Measurements from ENCODE around the gene SIPA1L3.

SIPA1L3 gene

GRCh38 chr19:38162094-38162493 is 255.1 kb downstream of the SIPA1L3 start:
- no peak for DNase-seq (ENCODE audit: low read depth)
- H3K4me3 ChIP-seq (ENCODE audit: control insufficient read depth, low read depth, low read length): no peak overlapping the region
- no peak for TF ChIP-seq CTCF (conservative IDR thresholded peaks at IDR 0.05; ENCODE audit: control insufficient read depth, insufficient read depth, low read depth, low read length)

GRCh38 chr19:38162632-38163031 is 255.6 kb downstream of the SIPA1L3 start:
- TF ChIP-seq CTCF (conservative IDR thresholded peaks at IDR 0.05; ENCODE audit: control insufficient read depth, insufficient read depth, low read depth, low read length): no peak
- no peak overlapping the region for H3K4me3 ChIP-seq (ENCODE audit: control insufficient read depth, low read depth, low read length)
- DNase-seq (ENCODE audit: low read depth): no peak

- no peak overlapping the region for H3K4me3 ChIP-seq (ENCODE audit: control insufficient read depth, low read depth, low read length)
- TF ChIP-seq CTCF (conservative IDR thresholded peaks at IDR 0.05; ENCODE audit: control insufficient read depth, insufficient read depth, low read depth, low read length): no peak
- DNase-seq (ENCODE audit: low read depth): no peak
Measured at GRCh38 chr19:38163419-38164290, 256.6 kb downstream of the SIPA1L3 start.

GRCh38 chr19:38164526-38164925 is 257.5 kb downstream of the SIPA1L3 start:
- TF ChIP-seq CTCF (conservative IDR thresholded peaks at IDR 0.05; ENCODE audit: control insufficient read depth, insufficient read depth, low read depth, low read length): no peak
- no peak overlapping the region for H3K4me3 ChIP-seq (ENCODE audit: control insufficient read depth, low read depth, low read length)
- no peak for DNase-seq (ENCODE audit: low read depth)

GRCh38 chr19:38165335-38165734 is 258.3 kb downstream of the SIPA1L3 start:
- DNase-seq (ENCODE audit: low read depth): no peak
- no peak overlapping the region for H3K4me3 ChIP-seq (ENCODE audit: control insufficient read depth, low read depth, low read length)
- TF ChIP-seq CTCF (conservative IDR thresholded peaks at IDR 0.05; ENCODE audit: control insufficient read depth, insufficient read depth, low read depth, low read length): no peak

- TF ChIP-seq CTCF (conservative IDR thresholded peaks at IDR 0.05; ENCODE audit: control insufficient read depth, insufficient read depth, low read depth, low read length): no peak
- no peak for DNase-seq (ENCODE audit: low read depth)
- no peak overlapping the region for H3K4me3 ChIP-seq (ENCODE audit: control insufficient read depth, low read depth, low read length)
Measured at GRCh38 chr19:38168637-38169036, 261.6 kb downstream of the SIPA1L3 start.

All from fibroblast of mammary gland (primary cell).